Measurements from ENCODE around the gene FAM83E.

Gene FAM83E

GRCh38 chr19:48628486-48629296 is 13.8 kb upstream of the FAM83E start:
- no peak for DNase-seq (ENCODE audit: low read depth in 2 of 2)

DNA sequence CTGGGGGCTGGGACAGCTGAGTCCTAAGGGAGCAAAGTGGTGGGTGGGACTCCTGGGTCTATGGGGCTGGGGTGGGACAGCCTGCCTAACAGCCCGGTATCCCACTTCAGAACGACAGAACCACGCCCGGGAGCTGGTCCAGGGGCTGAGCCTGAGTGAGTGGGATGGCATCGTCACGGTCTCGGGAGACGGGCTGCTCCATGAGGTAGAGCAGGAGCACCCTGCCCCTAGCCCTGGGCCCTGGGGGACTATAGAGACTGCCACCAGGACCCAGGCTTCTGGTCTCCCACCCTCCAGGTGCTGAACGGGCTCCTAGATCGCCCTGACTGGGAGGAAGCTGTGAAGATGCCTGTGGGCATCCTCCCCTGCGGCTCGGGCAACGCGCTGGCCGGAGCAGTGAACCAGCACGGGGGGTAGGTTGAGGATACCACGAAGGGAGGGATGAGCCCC is 13.0 kb upstream of the FAM83E start:
- DNase-seq (ENCODE audit: low read depth in 2 of 2): no peak

- DNase-seq (ENCODE audit: low read depth in 2 of 2): no peak
Observed at GRCh38 chr19:48627201-48627864, 12.5 kb upstream of the FAM83E start.

DNA sequence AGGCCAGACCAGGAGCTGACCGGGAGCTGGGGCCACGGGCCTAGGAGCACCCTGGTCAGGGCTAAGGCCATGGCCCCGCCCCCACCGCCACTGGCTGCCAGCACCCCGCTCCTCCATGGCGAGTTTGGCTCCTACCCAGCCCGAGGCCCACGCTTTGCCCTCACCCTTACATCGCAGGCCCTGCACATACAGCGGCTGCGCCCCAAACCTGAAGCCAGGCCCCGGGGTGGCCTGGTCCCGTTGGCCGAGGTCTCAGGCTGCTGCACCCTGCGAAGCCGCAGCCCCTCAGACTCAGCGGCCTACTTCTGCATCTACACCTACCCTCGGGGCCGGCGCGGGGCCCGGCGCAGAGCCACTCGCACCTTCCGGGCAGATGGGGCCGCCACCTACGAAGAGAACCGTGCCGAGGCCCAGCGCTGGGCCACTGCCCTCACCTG is 11.0 kb upstream of the FAM83E start:
- DNase-seq (ENCODE audit: low read depth in 2 of 2): no peak

- no peak for DNase-seq (ENCODE audit: low read depth in 2 of 2)
Observed at GRCh38 chr19:48624791-48625723, 10.2 kb upstream of the FAM83E start.

DNA sequence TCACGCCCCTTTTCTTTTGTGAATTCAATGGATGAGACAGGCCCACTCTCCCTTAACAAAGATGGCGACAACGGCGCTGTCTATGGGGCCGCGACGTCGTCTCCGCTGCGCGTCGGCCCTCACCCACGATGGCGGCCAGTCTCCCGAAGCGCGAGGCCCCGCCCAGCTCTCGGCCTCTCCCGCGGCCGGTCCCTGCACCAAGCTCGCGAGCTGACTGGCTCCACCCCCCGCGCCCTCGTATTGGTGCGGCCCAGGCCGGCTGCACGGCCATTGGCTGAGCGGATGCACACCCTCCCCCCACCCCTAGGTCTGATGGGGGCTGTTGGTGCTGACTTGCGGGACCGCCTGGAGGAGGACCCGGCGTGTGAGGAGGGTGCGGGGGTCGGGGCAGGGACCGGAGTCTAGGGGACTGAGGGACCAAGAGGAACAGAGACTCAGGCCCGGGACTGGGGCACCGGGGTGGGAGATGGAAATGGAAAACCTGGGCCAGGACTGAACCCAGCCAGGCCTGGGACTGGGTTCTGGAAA is 9.3 kb upstream of the FAM83E start:
- DNase-seq (ENCODE audit: low read depth in 2 of 2): peak; percentile 94 to 98

DNA sequence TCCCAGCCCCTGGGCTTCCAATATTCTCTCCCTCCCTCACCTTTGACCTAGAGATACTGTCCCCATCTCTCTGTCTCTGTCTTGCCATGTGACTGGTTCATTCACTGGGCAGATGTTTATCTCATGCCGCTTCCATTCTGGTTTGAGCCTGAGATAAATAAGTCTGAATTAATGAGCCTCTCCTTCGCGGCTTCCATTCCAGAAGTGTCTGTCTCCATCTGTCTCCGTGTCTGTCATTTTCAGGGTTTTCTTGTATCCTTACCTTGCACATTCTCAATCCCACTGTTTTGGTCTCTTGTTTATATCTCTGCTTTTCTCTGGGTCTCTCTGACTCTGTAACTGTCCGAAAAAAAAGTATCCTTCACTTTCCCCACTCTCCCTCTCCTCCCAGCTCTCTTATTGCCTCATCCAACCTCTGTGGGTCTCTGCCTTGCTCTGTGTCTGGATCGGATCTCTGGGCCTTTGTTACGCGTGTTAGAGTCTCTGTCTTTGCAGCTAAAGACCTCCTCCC is 8.7 kb upstream of the FAM83E start:
- no peak for DNase-seq (ENCODE audit: low read depth in 2 of 2)

DNA sequence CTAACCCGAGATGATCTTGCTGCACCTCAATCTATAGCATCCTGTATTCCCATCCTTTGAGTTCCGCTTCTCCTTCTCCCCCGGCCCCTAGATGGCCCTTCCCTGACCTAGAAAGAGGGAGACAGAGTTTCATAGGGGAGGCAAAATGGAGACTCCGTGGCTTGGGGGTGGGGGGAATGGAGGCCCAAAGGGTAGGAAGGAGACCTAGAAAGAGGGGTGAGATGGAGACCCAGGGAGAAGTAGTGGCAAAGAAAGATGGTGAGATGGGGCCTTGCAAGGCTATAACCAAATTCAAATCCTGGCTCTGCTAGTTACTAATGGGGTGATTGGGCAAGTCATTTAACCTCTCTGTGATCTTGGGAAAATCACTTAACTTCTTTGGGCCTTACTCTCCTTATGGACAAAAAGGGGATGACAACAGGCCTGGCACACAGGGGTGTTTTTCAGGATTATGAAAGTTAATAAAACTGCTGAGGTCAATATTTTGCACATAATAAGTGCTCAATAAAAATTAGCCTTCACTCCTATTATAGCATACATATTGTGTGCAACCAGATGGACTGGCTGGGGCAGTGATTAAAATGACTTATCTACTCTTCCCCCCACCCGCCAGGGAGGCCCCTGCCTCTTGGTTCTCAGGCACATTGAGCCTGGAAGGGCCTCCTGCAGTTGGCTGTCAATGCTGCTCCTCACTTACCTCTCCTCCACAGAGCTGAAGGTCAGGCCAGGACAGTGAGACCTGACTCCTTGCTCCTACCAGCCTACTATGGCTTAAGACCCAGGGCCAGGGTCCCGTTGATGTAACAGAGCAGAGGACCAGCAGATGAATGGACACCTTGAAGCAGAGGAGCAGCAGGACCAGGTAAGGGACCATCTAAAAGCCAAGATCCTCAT is 5.1 kb upstream of the FAM83E start:
- no peak for DNase-seq (ENCODE audit: low read depth in 2 of 2)

GRCh38 chr19:48618916-48619691 is 4.2 kb upstream of the FAM83E start, which contains the start of the genes RPL18 and SPHK2:
TSS of gene RPL18 (minus strand) at chr19:48619178. CDS start at chr19:48619143, 35 bp downstream.
TSS of gene SPHK2 (plus strand) at chr19:48619506. CDS start at chr19:48620515, 1,009 bp downstream.
- peak; percentile 90 to 94 for DNase-seq (ENCODE audit: low read depth in 2 of 2)

DNA sequence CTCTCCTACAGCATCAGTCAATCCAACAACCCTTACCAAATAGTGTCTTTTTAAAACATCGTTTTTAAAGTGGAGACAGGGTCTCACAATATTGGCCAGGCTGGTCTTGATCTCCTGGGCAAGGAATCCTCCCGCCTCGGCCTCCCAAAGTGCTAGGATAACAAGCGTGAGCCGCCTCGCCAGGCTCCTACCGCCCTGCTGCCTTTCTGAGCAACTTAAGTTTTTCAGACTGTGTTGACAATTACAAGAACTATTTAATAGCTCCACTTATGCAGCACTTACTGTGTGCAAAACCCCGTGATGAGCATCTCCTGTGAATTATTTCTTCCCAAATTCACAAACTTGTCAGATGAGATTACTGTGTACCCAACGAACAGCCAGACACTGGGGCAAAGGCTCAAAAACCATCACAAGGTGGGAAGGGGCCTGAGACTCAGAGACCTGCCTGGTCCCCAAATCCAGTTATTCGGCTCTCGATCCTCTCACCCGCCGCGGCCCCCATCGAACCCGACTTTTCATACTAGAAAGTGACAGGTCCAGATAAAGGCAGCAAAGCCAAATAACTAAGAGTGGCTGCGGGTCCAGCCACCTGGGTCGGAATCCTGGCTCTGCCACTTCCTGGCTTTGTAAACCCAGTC is 3.5 kb upstream of the FAM83E start:
- no peak for DNase-seq (ENCODE audit: low read depth in 2 of 2)

- DNase-seq (ENCODE audit: low read depth in 2 of 2): no peak
Observed at GRCh38 chr19:48617146-48617937, 2.5 kb upstream of the FAM83E start.

- DNase-seq (ENCODE audit: low read depth in 2 of 2): no peak
Observed at GRCh38 chr19:48616491-48617056, 1.7 kb upstream of the FAM83E start.

DNA sequence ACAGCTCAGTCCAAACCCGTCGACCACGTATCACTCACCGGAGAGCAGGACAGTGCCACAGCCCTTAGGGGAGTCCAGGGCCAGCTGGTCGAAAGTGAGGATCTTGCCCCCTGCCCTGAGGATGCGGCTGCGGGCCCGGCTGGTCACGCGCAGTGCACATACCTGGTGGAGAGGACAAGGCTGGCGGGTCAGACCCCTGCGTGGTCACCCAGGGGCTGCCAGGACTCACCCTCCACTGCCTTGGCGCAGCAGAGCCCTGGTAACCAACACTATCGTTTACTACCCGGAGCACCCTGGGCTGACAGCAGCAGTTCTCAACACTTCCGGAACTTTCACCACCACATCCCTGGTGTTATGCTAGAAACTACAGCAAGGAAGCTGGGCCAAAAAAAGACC is 1.2 kb upstream of the FAM83E start:
- DNase-seq (ENCODE audit: low read depth in 2 of 2): no peak

DNA sequence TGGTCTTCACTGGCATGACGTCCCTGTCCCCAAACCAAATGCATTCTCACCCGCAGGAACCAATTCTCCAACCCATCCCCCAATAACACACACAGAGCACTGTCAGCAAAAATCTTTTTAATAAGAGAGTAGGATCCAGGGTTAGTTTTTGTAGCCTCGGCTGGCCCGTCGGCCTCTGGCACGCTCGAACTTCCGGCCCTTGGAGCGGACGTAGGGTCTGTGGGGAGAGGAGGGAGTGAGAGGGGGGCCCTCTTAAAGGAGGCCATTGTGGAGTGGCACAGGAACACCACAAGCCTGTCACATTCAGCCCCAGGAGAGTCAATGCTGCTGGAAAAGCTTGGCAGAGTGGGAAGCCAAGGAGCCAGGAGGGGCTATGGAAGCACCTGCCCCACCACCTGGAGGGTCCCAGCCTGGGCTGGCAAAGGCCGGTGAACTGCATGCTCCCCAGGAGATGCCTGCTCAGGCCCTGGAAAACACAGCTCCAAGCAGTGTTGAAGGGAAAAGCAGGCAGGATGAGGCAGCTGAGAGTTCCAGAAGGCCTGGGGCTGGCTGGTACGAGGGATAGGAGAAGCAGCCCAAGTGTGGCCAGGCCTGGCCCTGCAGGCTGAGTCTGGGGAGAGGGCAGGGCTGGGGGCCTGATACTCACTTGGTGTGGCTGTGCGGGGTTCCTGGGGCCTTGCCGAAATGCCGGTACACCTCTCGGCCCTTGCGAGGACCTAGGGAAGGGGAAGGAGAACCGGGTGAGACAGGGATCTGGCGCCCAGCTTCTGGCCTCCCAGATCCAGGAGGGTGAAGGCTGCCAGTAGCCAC is 560 bp upstream of the FAM83E start:
- DNase-seq (ENCODE audit: low read depth in 2 of 2): no peak

GRCh38 chr19:48613852-48614435 is 932 bp downstream of the FAM83E start:
- DNase-seq (ENCODE audit: low read depth in 2 of 2): no peak

GRCh38 chr19:48613024-48613851 is 1.6 kb downstream of the FAM83E start:
- DNase-seq (ENCODE audit: low read depth in 2 of 2): no peak

Data from stimulated activated CD4-positive, alpha-beta T cell treated with anti-CD3 and anti-CD28 coated beads, Interleukin-12 subunit alpha, Interleukin-12 subunit beta, amount 100 ng/mL, for 24 hours (primary cell).